ENCODE measurements around the gene SRD5A1. TPM values are rescaled to one million over a fixed set of nuclear protein-coding genes. Genes with fewer than 3 reads are reported as not detected.
A peak's percentile ranks its signal among the peaks of the same experiment; 100 is the strongest.

Gene SRD5A1
- total RNA-seq, 6 experiments from 2014 or later: 24.0 to 28.5 (median 26.6) TPM

GRCh38 chr5:6674886-6675285 lies 41.6 kb downstream of the SRD5A1 start:
- Mint-ChIP-seq H3K36me3 (ENCODE audit: low read depth) (peaks cover 33% of the 10 kb centered on the region), H3K4me1 (ENCODE audit: low read depth) (peaks cover 19% of the 10 kb centered on the region), H3K4me3 (no peak overlapping the region), H3K9me3 (no peaks in the 10 kb centered on the region), H3K27me3 (ENCODE audit: insufficient read depth) (no peaks in the 10 kb centered on the region; the same call in 1 of the 2 replicates), H3K27ac (no peak overlapping the region)
- no peak for DNase-seq
- TF ChIP-seq CTCF (IDR thresholded peaks at IDR 0.05): no peak

GRCh38 chr5:6675784-6676491 lies 42.7 kb downstream of the SRD5A1 start:
- TF ChIP-seq CTCF (IDR thresholded peaks at IDR 0.05): peak; percentile 22; the same call in 1 of the 2 replicates
- Mint-ChIP-seq H3K36me3 (ENCODE audit: low read depth) (peaks cover 23% of the 10 kb centered on the region), H3K9me3 (no peaks in the 10 kb centered on the region), H3K4me3 (no peak overlapping the region), H3K27me3 (ENCODE audit: insufficient read depth) (no peaks in the 10 kb centered on the region; the same call in 1 of the 2 replicates), H3K4me1 (ENCODE audit: low read depth) (peaks cover 19% of the 10 kb centered on the region), H3K27ac (peak overlapping the region; percentile 53)
- no peak for DNase-seq

- Mint-ChIP-seq H3K27ac (peak overlapping the region; percentile 53; the same call in 1 of the 2 replicates), H3K4me1 (ENCODE audit: low read depth) (peaks cover 19% of the 10 kb centered on the region), H3K36me3 (ENCODE audit: low read depth) (peaks cover 18% of the 10 kb centered on the region; the same call in 1 of the 2 replicates), H3K4me3 (no peak overlapping the region), H3K9me3 (no peaks in the 10 kb centered on the region), H3K27me3 (ENCODE audit: insufficient read depth) (no peaks in the 10 kb centered on the region; the same call in 1 of the 2 replicates)
- TF ChIP-seq CTCF (IDR thresholded peaks at IDR 0.05): no peak
- peak; percentile 46 for DNase-seq
Measured at GRCh38 chr5:6676702-6677101, 43.5 kb downstream of the SRD5A1 start.

GRCh38 chr5:6678385-6678784 lies 45.1 kb downstream of the SRD5A1 start:
- Mint-ChIP-seq H3K9me3 (no peaks in the 10 kb centered on the region), H3K4me3 (no peak overlapping the region), H3K27ac (no peak overlapping the region), H3K4me1 (ENCODE audit: low read depth) (peaks cover 19% of the 10 kb centered on the region), H3K36me3 (ENCODE audit: low read depth) (peaks cover 10% of the 10 kb centered on the region; the same call in 1 of the 2 replicates), H3K27me3 (ENCODE audit: insufficient read depth) (no peaks in the 10 kb centered on the region; the same call in none of the 2 replicates)
- no peak for DNase-seq
- TF ChIP-seq CTCF (IDR thresholded peaks at IDR 0.05): no peak

- H3K36me3 Mint-ChIP-seq (ENCODE audit: low read depth): peaks cover 6% of the 10 kb centered on the region; the same call in 1 of the 2 replicates
- peaks cover 2% of the 10 kb centered on the region for H3K27me3 Mint-ChIP-seq (ENCODE audit: insufficient read depth)
- H3K27ac Mint-ChIP-seq: no peak overlapping the region
Measured at GRCh38 chr5:6680922-6681321, 47.7 kb downstream of the SRD5A1 start.

More at GRCh38 chr5:6680922-6681321, 47.7 kb downstream of the SRD5A1 start:
- no peaks in the 10 kb centered on the region for H3K9me3 Mint-ChIP-seq
- DNase-seq: no peak
- TF ChIP-seq CTCF (IDR thresholded peaks at IDR 0.05): no peak
- H3K4me1 Mint-ChIP-seq (ENCODE audit: low read depth): peaks cover 13% of the 10 kb centered on the region
- no peak overlapping the region for H3K4me3 Mint-ChIP-seq
